Measurements from ENCODE around the gene TNN. TPM values are rescaled to one million over a fixed set of nuclear protein-coding genes. Genes with fewer than 3 reads are reported as not detected.

The TNN gene
- total and polyA plus RNA-seq, 10 of the 15 experiments (the other 5 are each of a cell fraction or from before 2014, with no cell fraction given) = 0.05 to 0.17 (median 0.11) TPM

GRCh38 chr1:175079338-175079737 lies 11.7 kb downstream of the TNN start:
- H3K4me2 ChIP-seq (ENCODE audit: control insufficient read depth, insufficient read depth) = no peak overlapping the region
- BruUV-seq (replicated peaks) = no TSS peak
- no peak for ATAC-seq
- no peaks in the 10 kb centered on the region for H3K9me3 ChIP-seq (replicated peaks; ENCODE audit: control insufficient read depth, insufficient read depth, low read length)
- ChIA-PET RAD21 (ENCODE audit: unreplicated experiment) (no interaction called here), POLR2A (no interaction called here), SMC1A (ENCODE audit: uncharacterized antibody, unreplicated experiment) (no interaction called here), CTCF (interaction anchor here (0.7 kb wide), 1 partner anchor 12 kb away, joined by 3 read pairs; the partner anchor contains the start of gene TNN)
- H2AFZ ChIP-seq (ENCODE audit: control insufficient read depth, low read depth, low read length) = no peak overlapping the region
- no peak for DNase-seq (ENCODE audit: low read depth, low spot score)
- H3K27ac ChIP-seq (ENCODE audit: control insufficient read depth, insufficient read depth) = no peak overlapping the region
- no peak for FAIRE-seq
- no peak overlapping the region for H3K4me3 ChIP-seq
- no peaks in the 10 kb centered on the region for H3K4me1 ChIP-seq (ENCODE audit: control insufficient read depth, insufficient read depth, low read length)
- no peaks in the 10 kb centered on the region for H3K79me2 ChIP-seq (ENCODE audit: control insufficient read depth, insufficient read depth, low read length)
- H3K9ac ChIP-seq (ENCODE audit: control insufficient read depth, insufficient read depth, low read length) = no peak overlapping the region
- H3K27me3 ChIP-seq (replicated peaks in 1 of 2; ENCODE audit: control insufficient read depth in 2 of 2, insufficient read depth in 2 of 2, low read length in 1 of 2) = peaks cover 2% of the 10 kb centered on the region in 2 experiments; a peak in 2 of 4 replicates
- in situ Hi-C loops (cut with MboI) (no loop called here), intact Hi-C loops (cut with micrococcal nuclease; ENCODE audit: unreplicated experiment) (no loop called here)
- TF ChIP-seq IKZF2 (IDR thresholded peaks at IDR 0.05) = no peak
- no peaks in the 10 kb centered on the region for H3K36me3 ChIP-seq (ENCODE audit: control insufficient read depth in 2 of 2, insufficient read depth in 2 of 2, low read length in 1 of 2)
- no peaks in the 10 kb centered on the region; the same call in 1 of the 2 replicates for H4K20me1 ChIP-seq (ENCODE audit: control insufficient read depth, insufficient read depth)
- 80% methylated on average over 40 of the region's 40 CpGs for WGBS (ENCODE audit: insufficient coverage, insufficient replicate concordance, low lambda C conversion rate, missing lambda C conversion rate)

DNA sequence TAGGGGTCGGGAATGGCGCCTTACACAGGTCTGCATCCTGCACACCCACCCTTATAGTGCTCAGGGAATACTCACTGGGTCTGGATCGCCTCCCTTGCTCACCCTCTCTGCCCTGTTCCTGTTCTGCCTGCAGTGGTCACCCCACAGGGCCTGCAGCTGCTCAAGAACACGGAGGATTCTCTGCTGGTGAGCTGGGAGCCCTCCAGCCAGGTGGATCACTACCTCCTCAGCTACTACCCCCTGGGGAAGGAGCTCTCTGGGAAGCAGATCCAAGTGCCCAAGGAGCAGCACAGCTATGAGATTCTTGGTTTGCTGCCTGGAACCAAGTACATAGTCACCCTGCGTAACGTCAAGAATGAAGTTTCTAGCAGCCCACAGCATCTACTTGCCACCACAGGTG lies 12.4 kb downstream of the TNN start:
- ATAC-seq (no peak), DNase-seq (ENCODE audit: low read depth, low spot score) (no peak), FAIRE-seq (no peak)
- ChIA-PET CTCF (interaction anchor here (0.7 kb wide), 1 partner anchor 12 kb away, joined by 3 read pairs; the partner anchor contains the start of gene TNN), POLR2A (no interaction called here), SMC1A (ENCODE audit: uncharacterized antibody, unreplicated experiment) (no interaction called here), RAD21 (ENCODE audit: unreplicated experiment) (no interaction called here)
- Histone ChIP-seq H3K4me3 (no peak overlapping the region), H3K27ac (ENCODE audit: control insufficient read depth, insufficient read depth) (no peak overlapping the region), H4K20me1 (ENCODE audit: control insufficient read depth, insufficient read depth) (no peaks in the 10 kb centered on the region; the same call in 1 of the 2 replicates), H3K4me2 (ENCODE audit: control insufficient read depth, insufficient read depth) (no peak overlapping the region), H2AFZ (ENCODE audit: control insufficient read depth, low read depth, low read length) (no peak overlapping the region), H3K9ac (ENCODE audit: control insufficient read depth, insufficient read depth, low read length) (no peak overlapping the region), H3K4me1 (ENCODE audit: control insufficient read depth, insufficient read depth, low read length) (no peaks in the 10 kb centered on the region), H3K36me3 (ENCODE audit: control insufficient read depth in 2 of 2, insufficient read depth in 2 of 2, low read length in 1 of 2) (no peaks in the 10 kb centered on the region), H3K27me3 (replicated peaks in 1 of 2; ENCODE audit: control insufficient read depth in 2 of 2, insufficient read depth in 2 of 2, low read length in 1 of 2) (peaks cover 2% of the 10 kb centered on the region in 2 experiments; a peak in 2 of 4 replicates), H3K79me2 (ENCODE audit: control insufficient read depth, insufficient read depth, low read length) (no peaks in the 10 kb centered on the region), H3K9me3 (replicated peaks; ENCODE audit: control insufficient read depth, insufficient read depth, low read length) (no peaks in the 10 kb centered on the region)
- BruUV-seq (replicated peaks) = no TSS peak
- intact Hi-C loops (cut with micrococcal nuclease; ENCODE audit: unreplicated experiment) = no loop called here
- 31% methylated on average over 6 of the region's 6 CpGs for WGBS (ENCODE audit: insufficient coverage, insufficient replicate concordance, low lambda C conversion rate, missing lambda C conversion rate)
- in situ Hi-C loops (cut with MboI) = no loop called here
- TF ChIP-seq POLR2AphosphoS5 (IDR thresholded peaks at IDR 0.05; ENCODE audit: low read length) (no peak), CTCF (IDR thresholded peaks at IDR 0.05 in 2 of 3, conservative IDR thresholded peaks at IDR 0.05 in 1 of 3; ENCODE audit: control insufficient read depth in 2 of 3, extremely low read depth in 1 of 3, insufficient read depth in 1 of 3, low read depth in 3 of 3, low read length in 3 of 3) (no peak), FOXM1 (IDR thresholded peaks at IDR 0.05; ENCODE audit: low read depth, low read length) (no peak), CHD4 (IDR thresholded peaks at IDR 0.05) (no peak), BCL11A (IDR thresholded peaks at IDR 0.05; ENCODE audit: low read depth, low read length) (no peak), ATF2 (IDR thresholded peaks at IDR 0.05; ENCODE audit: low read length) (no peak), HCFC1 (IDR thresholded peaks at IDR 0.05; ENCODE audit: low read length) (no peak), IRF3 (IDR thresholded peaks at IDR 0.05) (no peak), ZNF217 (IDR thresholded peaks at IDR 0.05) (no peak)
- TF ChIP-seq, protein P1, sequence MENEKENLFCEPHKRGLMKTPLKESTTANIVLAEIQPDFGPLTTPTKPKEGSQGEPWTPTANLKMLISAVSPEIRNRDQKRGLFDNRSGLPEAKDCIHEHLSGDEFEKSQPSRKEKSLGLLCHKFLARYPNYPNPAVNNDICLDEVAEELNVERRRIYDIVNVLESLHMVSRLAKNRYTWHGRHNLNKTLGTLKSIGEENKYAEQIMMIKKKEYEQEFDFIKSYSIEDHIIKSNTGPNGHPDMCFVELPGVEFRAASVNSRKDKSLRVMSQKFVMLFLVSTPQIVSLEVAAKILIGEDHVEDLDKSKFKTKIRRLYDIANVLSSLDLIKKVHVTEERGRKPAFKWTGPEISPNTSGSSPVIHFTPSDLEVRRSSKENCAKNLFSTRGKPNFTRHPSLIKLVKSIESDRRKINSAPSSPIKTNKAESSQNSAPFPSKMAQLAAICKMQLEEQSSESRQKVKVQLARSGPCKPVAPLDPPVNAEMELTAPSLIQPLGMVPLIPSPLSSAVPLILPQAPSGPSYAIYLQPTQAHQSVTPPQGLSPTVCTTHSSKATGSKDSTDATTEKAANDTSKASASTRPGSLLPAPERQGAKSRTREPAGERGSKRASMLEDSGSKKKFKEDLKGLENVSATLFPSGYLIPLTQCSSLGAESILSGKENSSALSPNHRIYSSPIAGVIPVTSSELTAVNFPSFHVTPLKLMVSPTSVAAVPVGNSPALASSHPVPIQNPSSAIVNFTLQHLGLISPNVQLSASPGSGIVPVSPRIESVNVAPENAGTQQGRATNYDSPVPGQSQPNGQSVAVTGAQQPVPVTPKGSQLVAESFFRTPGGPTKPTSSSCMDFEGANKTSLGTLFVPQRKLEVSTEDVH (IDR thresholded peaks at IDR 0.05; ENCODE audit: low read depth, partially characterized antibody) = no peak

Data from GM12878 (cell line).